HG02981 (cell line): ENCODE results near the gene TSKU.
"Not testable (repeated sequence)": the region's sequence is repeated elsewhere in the genome, so short reads cannot be mapped to it uniquely, and the experiment has no call there.

Experiments
- ATAC-seq: cut with Tn5 transposase; IDR thresholded peaks from one replicate; pipeline ENCODE4 v1.9.1; 2021; ENCODE audit warnings: mild to moderate bottlenecking, moderate library complexity; ENCODE audit not compliant: unreplicated experiment

TSKU gene, protein sequence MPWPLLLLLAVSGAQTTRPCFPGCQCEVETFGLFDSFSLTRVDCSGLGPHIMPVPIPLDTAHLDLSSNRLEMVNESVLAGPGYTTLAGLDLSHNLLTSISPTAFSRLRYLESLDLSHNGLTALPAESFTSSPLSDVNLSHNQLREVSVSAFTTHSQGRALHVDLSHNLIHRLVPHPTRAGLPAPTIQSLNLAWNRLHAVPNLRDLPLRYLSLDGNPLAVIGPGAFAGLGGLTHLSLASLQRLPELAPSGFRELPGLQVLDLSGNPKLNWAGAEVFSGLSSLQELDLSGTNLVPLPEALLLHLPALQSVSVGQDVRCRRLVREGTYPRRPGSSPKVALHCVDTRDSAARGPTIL

DNA sequence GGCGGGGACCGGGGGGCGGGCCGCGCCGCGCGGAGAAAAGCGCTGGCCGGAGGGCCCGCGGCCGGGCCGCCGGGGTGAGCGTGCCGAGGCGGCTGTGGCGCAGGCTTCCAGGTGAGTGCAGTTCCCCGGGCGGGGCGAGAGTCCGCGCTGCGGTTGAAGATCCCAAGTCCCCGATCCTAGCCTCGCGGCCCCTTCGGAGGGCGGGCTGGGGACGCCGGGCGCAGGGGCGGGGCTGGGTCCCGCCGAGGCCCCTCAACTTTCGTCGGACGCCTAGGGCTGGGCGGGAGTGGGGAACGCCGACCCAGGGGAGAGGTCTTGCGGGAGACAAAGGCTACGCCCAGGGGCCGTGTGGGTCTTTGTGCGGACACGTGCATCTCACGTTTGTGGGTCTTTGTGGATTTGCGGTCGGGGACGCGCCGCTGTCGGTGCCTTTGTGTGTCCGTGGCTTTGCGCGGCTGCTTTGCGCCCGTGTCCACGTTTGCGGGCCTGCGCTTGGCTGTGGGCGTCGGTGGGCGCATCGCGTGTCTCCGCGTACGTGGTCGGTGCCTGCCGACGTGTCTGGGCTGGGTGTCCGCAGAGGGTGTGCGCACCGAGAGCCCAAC is at the start of gene TSKU:
Gene TSKU, plus strand, starts transcription at position 63 of the 602 bp plus-strand sequence. CDS start 12,261 bp downstream, outside the sequence.
- no peak for ATAC-seq

DNA sequence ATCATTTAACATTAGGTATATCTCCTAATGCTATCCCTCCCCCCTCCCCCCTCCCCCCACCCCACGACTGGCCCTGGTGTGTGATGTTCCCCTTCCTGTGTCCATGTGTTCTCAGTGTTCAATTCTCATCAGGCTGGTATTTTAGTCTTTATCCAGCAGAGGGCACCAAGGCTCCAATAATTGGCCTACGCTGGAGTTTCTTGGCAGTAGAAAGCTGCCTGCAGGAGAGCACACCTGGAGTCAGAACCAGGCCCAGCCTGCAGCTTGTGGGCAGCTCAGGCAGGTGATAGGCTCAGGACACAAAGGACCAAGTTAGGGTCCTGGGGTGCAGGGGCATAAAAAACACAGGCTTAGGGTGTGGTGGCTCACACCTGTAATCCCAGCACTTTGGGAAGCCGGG is 49.2 kb upstream of the TSKU start:
- ATAC-seq = not testable (repeated sequence)

DNA sequence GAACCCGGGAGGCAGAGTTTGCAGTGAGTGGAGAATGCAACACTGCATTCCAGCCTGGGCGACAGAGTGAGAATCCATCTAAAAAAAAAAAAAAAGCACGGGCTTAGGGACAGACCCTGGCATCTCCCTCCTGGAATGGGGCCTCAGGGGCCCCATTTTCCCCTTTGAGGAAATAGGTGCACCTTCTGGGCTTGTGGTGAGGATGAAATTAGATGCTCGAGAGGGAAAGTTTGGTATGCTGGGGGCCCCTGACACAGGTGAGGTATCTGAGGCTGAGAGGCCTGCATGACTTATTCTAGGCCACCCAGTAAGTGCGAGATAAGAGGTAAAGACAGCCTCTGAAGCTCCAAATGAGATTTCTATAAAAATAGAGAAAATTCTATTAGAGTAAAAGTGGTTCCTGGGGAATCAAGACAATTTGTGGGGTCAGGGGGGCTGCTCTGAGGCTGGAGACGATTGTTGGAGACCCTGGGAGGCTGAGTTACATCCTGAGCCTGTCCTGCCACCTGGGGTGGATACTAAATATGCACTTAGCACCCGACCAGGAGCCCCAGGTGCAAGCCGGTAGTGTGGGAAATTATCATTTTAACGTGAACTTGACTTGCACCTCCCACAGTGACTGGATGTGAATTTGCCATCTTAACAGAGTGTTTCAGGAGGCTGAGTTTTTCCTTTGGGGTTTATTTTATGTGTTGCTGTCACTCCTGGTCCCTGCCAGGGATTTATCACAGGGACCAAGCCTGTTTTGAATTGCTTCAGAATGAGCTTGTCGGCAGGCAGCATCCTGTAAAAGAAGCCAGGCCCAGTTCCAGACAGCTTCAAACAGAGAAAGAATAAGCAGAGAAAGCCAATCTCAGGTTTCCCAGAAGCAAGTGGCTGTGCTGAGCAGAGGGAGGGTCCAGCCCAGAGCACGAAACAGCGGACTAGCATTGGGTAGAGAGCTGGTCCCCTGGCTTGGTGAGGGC is 48.4 kb upstream of the TSKU start:
- ATAC-seq = no peak

DNA sequence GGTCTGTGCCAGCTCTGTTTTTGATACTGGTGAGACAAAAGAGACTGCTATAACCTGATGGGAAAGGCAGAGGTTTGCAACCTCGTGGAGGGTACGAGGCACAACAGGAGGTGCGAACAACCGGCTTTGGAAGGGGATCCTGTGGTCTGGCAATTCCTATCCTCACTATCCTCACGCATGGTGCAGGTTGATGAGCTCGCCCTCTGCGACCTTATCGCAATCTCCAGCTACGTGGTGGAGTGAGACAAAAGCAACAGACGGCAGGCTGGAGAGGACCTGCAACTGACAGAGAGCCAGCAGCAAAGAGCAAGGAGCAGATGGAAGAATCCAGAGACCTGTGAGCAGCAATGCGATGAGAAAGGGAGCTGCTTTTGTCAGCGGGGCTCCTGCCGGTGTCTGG is 47.3 kb upstream of the TSKU start:
- no peak for ATAC-seq

DNA sequence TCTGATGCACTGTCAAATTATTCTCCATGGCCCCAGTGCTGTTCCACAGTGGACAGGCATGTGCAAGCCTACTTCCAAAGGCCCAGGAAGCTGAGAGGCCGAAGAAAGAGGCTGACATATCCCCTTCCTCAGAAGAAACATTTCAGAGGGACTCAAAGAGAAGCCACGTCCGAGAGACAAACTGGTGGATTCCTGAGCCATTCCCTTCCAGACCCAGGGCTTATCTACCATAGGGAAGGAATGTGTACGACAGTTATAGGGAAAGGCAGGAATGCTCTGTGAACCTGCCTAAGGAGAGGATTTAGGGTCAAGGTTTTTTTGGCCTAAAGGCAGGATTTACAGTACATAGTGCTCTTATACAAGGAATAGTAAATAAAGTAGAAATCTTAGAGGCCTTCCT is 46.9 kb upstream of the TSKU start:
- no peak for ATAC-seq

DNA sequence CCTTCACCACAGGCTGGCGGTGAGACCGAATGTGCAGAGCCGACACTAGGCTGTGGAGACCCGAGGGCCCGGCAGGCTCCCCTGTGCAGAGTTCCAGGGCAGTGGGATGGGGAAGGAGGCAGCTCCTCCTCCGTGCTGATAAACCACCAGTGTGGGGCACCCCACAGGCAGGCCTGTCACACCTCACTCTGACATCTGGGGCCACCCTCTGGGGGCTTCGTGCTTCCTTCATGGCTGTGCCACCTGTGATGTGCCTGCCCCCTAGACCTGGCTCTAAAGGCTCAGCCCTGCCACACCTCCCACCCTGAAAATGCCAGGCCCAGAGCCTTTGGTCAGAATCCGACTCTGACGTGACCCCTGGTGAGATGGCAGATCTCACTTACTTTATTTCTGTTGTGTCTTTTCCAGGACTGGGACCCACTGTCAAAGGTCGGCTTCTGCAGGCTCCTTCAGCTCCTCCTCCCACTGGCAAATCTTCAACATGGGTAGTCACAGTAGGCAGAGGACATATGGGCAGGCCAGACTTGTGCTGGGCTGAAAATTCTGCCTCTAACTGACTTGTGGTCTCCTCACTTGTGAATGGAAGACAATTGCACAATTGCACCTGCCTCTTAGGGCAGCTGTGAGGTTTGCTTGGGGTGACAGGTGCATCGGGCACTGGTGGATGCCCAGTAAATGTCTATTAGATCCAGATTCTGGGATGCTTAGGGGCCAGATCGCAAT is 46.2 kb upstream of the TSKU start:
- ATAC-seq = no peak

DNA sequence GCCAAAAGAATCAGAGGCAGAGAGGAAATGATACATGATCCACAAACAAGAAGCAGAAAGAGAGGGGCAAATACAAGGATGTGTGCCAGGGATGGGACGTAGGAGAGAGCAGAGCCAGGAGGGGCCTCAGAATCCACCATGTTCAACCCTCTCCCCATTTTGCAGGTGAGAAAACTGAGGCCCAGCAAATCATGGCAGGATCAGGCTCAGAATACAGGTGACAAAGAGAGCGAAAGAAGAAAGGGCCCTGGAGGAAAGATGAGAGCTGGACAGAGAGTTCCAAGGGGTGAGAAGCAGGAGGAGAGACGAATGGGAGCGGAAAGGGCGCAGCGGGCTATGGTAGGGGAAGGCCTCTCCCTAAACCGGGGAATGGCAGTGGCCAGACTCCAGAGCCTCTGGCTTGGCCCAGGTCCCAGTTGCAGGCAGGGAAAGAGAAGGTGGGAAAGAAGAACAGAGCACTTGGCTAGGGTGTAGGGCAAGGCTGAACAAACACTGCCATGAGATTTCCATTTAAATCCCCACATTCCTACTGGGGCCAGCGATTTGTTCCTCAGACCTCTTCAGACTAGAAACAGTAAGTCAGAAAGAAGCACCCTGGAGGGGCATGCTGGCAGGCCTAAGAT is 44.4 kb upstream of the TSKU start:
- ATAC-seq = no peak

DNA sequence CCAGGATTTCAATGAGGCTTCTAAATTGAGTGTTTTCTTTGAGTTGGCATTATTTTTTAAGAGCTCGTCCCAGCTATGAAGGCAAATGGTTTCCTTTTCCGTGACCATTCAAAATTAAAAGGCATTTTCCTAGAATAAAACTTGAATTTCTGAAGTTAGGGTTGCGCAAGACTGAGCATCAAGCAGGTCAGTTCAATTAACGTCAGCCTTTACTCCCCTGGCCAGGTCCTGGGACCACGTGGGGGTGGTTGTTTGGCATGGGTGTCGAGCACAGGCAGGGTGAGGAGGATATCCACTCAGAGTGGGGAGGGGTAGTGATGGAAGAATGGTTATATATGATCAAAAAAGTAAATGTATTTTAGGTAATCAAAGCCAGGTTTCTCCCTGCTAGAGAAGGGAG is 43.4 kb upstream of the TSKU start:
- ATAC-seq = no peak

DNA sequence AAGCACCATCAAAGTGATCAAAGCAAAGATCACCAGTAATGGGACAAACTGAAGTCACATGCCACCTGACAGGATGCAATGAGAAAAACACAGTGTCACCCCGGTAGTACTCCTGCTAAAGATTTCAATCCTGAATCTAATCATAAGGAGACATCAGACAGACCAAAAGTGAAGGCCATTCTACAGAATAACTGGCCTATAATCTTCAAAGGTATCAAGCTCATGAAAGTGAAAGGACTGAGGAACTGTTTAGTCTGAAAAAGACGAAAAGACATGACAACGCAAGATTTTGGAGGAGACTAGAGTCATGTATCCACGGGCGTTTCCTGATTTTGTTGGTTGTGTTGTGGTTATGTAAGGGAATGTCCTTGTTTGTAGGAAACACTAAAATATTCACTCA is 42.4 kb upstream of the TSKU start:
- ATAC-seq = no peak

DNA sequence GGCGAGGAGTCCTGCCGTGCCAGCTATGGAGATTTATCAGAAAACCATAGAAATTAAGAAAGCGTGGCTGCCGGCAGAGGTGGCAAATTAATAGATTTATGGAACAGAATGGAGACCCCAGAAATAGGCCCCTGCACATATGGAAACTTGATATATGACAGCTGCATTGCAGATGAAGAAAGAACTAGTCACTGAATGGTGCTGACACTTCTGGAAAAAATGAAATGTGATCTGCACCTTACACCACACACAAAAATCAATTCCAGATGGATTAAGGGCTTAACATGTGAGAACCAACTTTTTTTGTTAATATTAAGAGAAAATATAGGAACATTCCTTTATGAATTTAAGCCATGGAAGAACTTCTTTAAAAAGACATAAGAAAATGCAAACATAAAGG is 40.3 kb upstream of the TSKU start:
- no peak for ATAC-seq

DNA sequence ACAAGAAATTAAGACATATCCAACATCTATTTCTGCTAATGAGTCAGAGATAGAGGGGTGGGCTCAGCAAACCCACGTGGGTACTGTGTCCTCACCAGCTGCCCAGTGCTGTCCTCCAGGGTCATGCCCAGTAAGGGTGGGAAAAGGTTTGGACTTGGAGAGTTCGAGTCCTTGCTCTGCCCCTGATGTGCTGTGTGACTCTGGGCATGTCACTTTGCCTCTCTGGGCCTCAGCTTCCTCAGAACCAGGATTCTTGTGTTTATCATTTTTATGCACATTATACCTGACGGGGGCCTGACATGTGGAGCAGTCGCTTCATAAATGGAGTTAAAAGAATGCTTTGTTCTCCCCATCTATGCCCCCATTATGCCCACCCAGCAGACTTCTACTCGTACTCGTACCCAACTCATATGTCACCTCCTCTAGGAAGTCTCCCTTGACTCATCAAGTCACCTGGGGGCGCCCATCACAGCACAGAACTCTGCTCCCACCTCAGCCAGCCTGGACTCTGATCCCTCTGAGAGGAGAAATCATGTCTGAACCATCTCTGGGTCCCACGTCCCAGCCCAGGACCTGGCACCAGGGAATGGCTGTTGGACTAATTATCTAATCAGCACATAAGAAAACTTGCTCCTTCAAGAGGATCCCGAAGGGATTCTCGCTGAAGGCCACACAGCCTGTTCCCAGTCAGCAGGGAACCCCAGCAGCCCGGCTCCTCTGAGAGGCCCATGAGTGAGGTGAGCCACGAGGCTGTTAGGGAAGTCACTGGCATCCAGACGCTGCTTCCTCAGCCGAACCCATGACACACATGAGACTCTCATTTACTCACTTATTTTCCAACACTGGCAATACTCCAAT is 38.7 kb upstream of the TSKU start:
- ATAC-seq = no peak

DNA sequence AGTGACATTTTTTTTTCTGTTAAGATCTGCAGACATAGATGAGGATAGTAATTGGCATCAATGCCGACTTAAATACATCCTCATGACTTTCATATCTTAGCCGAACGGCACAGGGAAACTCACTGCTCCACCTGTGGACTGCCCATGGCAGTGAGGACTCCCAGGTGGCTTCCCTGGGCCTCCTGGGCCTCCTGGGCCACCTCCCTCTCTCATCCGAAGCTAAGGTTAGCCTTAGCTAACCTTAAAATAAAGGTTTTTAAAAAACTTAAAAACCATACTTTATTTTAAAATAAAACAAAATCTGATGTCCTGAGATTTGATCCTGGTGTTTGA is 38.1 kb upstream of the TSKU start:
- no peak for ATAC-seq

DNA sequence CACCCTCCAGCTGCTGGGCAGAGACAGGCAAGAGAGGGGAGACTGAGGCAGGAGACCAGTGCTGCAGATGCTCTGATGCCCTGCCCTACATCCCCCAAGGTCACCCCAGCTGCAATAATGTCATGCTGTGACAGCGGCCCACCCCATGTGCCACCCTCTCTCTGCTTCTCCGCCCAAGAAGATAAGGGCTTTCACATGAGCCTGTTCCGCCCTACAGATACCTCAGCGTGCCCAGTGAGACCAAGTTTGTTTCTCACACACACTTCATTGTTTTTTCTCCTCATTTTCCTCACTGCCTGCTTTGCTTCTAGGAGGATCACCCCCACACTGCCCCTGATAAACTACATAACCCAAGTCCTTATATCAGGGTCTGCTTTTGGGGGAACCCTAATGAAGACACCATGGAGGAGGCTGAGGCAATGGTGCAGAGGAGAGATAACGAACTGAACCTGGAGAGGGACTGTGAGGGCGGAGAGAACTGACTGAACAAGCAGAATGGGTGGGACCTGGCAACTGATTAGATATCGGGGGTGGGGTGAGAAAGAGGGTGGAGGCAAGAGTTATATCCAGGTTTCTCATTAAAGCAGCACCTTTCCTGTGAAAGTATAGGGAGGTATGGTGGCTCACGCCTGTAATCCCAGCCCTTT is 37.5 kb upstream of the TSKU start:
- ATAC-seq = no peak

DNA sequence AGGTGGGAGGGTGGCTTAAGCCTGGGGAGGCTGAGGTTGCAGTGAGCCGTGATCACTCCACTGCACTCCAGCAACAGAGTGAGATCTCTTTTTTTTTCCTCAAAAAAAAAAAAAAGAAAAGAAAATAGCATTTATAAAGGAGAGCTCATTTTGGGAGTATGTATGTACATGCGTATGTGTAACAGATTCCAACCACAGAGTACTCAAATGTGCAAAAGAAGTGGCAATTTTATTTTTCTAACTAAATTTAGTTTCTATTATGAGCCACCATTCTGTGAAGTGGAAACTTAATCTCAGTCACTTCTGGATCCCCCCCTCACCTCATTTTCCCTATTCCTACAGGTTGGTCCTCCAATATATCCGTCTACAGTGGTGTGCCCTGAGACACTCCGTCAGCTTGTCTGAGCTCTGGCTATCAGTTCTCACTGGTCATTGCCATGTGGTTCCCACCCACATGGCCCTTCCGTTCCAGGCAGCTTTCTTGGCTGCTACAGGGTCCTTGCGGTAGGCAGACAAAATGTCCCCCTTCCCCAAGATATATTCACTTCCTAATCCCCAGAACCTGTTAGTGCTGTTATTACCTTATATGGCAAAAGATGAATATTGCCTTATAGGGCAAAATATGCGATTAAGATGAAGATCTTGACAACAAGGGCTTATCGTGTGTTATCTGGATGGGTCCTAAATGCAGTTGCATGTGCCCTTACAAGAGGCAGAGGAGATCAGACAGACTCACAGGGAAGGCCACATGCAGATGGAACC is 35.8 kb upstream of the TSKU start:
- no peak for ATAC-seq

DNA sequence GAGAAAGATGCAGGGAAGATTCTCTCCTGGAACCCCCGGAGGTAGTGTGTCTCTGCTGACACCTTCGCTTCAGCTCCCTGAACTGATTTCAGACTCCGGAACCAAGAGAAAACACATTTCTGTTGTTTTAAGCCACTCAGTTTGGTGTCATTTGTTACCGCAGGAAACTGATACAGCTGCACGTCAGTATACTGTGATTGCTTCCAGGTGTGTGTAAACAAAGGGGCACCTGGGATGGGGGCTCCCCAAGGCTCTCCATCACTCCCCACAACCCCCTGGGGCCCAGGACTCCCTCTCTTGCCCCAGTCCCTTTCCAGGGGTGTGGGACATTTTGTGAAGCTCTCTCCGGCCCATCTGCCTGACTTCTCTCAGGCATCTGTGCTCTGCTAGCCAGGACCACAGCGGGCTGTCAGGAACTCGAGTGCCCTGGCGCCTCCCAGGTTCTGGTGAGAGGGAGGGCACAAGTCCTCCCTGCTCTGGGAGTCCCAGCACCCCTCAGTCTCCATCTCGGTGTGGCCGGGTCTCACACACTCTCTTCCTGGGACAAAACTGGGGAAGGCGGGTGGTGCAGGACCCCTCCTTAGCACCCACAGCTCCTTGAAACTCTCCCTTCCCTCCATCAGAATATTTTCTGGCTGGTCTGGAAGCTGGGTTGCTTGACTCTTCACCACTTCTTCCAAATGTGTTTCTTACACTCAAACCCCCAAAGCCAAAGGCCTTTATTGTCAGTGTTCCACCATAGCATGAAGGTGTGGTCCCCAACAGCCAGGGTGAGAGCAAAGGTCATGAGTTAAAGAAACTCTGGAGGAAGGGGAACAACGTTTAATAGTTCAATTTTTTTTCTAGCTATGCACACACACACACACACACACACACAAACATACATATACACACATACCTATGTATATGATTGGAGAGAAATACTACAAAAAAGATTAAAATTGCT is 35.0 kb upstream of the TSKU start:
- ATAC-seq = no peak

DNA sequence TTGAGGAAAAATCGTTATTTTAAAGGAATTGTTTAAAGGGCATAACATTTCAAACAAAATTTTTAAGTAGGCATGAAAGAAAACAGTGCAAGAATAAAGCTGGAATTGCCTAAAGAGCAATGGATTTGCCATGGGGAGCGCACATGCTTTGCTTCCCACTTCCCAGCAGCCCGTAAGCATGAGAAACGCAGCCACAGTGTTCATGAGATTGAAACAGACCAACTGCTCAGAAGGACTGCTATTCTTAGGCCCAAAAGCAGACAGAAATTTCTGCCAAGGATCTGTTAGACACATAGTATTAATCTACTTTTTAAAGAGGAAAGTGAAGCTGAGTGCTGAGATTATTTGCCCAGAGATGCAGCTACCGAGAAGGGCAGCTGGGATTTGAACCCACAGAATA is 34.2 kb upstream of the TSKU start:
- no peak for ATAC-seq

DNA sequence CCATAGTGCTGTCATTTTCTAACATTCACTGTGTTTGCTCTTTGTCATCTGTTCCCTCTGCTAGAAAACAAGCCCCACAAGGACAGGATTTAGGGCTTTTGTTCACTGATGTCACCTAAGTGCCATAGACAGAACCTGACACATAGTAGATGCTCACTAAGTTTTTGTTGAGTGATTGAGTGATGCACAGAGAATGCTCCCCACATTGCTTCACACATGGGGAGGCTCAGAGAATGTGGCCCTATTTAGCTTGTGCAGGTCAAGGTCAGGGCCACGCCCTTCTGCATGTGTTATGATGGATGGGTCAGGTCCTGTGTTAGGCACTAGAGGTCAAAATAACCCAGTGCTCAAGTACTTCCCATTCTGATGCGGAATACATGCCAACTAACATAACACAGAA is 33.1 kb upstream of the TSKU start:
- ATAC-seq = no peak
